ENCODE results near the gene PCSK6.
"Not testable (repeated sequence)": the region's sequence is repeated elsewhere in the genome, so short reads cannot be mapped to it uniquely, and the experiment has no call there.

PCSK6 gene

DNA sequence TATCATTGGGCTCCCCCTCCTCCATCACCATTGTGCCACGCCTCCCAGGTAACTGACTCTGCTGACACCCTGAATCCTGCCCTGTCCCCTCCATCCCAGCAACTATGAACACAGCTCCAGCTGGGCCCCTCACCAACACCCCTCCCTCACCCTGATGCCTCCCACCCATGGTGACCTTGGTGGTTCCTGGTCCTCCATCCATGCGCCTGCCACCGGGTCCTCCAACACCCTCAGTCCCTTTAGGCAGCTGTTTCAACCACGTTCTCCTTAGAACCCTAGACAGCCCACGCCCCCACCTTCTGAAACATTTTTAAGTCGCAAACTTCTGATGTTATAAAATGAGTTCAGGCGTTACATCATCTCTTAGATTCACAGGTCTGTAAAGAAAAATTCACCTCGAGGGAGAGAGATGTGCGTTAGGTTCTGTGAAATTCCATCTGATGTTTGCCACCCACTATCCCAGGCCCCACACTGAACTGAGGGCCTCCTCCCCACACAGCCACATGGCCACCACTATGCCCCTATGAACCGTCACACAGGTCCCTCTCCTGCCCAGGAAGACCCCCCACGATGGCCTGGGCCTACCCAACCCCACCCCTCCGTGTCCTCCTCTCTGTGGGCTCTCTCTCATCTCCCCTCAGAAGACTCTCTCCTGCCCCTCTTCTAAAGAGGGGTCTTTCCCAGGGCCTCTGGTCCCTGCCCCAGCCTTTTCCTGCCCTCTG is 29.8 kb downstream of the PCSK6 start:
- DNase-seq, result no peak

DNA sequence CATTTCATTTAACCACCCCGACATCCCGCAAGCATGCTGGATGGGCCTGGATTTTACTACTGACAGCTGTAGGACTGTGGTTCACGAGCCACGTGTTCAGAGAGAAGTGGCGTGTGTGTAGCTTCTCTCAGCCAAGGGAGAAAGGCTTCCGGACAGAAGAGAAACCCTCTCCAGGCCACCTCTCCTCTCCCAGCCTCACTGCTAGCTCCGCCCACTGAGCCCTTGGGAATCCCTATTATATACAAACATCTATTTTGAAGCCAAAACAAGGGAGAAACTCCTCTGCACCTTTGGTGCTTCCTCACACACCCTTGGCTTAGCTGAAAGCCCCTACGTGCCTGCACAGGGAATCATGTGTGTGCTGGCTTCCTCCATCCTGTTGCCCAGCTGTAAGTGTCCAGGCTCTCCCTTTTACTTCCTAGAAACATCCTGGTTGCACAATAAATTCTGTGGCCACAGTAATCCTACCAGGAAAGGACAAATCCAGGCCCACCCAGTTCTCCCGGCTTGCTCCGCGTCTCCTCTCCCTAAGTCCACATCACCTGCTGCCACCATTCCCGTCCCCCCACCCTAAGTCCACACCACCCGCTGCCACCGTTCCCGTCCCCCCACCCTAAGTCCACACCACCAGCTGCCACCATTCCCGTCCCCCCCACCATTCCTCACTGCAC is 30.5 kb downstream of the PCSK6 start:
- no peak for DNase-seq

GRCh38 chr15:101458158-101458900 is 31.2 kb downstream of the PCSK6 start:
- no peak for DNase-seq

GRCh38 chr15:101457696-101458095 is 31.8 kb downstream of the PCSK6 start:
- peak in 1 of 2 experiments; percentile 9 for DNase-seq

DNA sequence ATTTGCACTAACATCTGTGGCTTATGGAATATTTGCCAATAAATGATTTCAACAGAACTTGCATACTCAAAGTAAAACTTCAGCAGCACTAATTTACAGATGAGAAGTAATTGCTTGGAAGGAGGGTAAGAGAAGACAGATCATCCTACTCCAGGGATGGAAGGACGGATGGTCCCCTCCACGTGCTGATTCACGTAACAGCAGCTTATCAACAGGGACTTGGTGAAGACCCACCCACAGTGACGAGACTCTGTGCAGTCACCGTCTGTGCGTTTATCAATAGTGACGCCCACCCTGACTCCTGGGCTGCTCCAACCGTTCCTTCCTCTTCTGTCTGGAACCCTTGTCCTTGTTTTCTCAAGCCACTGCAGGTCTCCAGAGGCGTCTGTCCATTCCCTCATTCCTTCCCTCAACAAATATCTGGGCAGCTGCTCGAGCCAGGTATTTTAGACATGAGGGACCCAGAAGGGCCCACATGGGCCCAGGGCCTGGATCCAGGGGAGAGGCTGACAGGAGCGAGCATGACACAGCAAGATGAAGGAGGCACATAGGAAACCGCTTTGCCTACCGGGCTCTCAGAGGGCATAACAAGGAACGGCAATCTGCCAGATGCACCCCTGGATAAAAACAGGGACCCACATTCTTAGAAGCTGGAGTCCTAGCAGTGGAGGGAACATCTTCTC is 33.3 kb downstream of the PCSK6 start:
- no peak for DNase-seq

- DNase-seq, result no peak
Observed at GRCh38 chr15:101455291-101456025, 34.0 kb downstream of the PCSK6 start.

DNA sequence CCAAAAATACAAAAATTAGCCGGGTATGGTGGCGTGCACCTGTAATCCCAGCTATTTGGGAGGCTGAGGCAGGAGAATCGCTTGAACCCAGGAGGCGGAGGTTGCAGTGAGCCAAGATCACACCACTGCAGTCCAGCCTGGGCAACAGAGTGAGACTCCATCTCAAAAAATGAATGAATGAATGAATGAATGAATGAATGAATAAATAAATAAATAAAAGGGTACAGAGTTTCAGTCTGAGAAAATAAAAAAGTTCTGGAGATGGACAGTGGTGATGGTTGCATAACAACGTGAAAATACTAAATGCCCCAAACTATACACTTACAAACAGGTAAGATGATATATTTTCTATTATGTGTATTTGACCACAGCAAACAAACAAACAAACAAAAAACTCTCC is 34.7 kb downstream of the PCSK6 start:
- not testable (repeated sequence) for DNase-seq

- DNase-seq, result no peak
Observed at GRCh38 chr15:101454365-101454764, 35.1 kb downstream of the PCSK6 start.

GRCh38 chr15:101453123-101454120 is 36.1 kb downstream of the PCSK6 start:
- DNase-seq, result no peak

DNA sequence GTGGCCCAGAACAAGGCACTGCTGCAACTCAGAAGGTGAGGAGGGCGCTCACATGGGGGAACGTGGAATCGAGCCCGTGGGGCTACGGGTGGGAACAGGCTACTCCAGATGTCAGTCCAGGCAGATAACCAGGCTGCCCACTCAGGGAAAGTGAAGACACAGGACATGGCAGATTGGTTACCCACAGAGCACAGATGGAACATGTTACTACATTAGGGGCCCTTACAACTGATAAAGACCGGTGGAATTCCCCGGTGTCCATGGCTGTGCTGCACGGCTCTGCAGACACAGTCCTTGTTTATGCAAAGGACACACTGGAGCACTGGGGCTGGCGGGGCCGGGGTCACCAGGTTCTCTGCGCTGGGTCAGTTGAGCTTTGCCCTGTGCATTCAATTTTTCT is 36.9 kb downstream of the PCSK6 start:
- no peak for DNase-seq

- no peak for DNase-seq
Observed at GRCh38 chr15:101451846-101452245, 37.7 kb downstream of the PCSK6 start.

GRCh38 chr15:101451266-101451799 is 38.2 kb downstream of the PCSK6 start:
- no peak for DNase-seq

GRCh38 chr15:101450403-101451265 is 38.9 kb downstream of the PCSK6 start:
- DNase-seq, result no peak

- no peak for DNase-seq
Observed at GRCh38 chr15:101449471-101450402, 39.8 kb downstream of the PCSK6 start.

DNA sequence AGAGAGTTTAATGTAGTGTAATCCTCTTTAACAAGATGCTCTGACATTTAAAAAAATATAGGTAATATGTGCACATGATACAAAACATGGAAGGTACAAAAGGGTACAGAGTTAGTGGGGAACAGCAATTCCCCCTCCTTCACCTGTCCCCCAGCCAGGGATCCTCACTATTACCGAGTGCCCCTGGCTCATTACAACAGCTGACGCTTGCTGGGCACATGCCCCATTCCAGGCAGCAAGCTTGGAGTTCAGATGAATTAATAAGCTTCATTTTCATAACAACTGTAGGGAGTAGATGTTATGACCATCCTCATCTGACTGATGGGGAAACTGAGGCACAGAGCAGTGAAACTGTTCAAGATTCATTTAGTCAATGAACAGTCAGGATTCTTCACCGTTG is 41.2 kb downstream of the PCSK6 start:
- DNase-seq, result no peak

- no peak for DNase-seq
Observed at GRCh38 chr15:101447561-101448071, 41.9 kb downstream of the PCSK6 start.

GRCh38 chr15:101447168-101447533 is 42.4 kb downstream of the PCSK6 start:
- DNase-seq, result no peak

DNA sequence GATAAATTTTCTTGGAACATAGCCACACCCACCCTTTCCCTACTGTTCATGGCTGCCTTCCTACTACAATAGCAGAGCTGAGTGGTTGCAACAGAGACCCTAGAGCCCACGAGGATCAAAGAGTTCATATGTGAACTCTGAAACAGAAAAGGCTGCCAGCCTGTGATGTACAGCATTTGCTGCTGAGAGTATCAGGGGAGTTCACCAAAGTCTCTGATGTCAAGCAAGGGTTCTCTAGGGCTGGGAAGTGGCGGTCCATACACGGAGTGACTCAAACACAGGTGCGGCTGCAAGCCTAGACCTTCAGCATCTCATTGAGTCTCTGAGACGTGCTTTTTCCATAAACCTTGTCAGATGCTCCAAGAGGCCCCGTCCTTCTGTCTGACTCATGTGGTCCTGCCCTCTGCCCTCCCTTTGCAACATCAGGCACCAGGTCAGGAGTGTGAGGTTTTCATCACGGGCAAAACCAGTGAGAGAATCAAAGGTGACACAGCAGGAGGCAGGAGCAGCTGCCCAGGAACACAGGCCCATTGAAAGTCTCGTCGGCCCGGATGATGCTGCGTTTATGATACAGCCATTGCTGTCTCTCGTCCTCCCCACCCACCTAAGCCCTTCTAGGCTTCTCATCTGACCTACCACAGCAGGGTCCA is 42.9 kb downstream of the PCSK6 start:
- no peak for DNase-seq
